ENCODE results near the gene RYR2.

The RYR2 gene

GRCh38 chr1:237634922-237635321 is 592.9 kb downstream of the RYR2 start:
- no peak overlapping the region for H3K9ac ChIP-seq (ENCODE audit: low read depth in 1 of 2, low read length in 2 of 2)
- no peaks in the 10 kb centered on the region for H3K27me3 ChIP-seq (ENCODE audit: control insufficient read depth in 1 of 2, insufficient read depth in 2 of 2, low read length in 2 of 2)
- no peaks in the 10 kb centered on the region for H3K4me1 ChIP-seq (ENCODE audit: control insufficient read depth in 1 of 2, insufficient read depth in 2 of 2, low read length in 2 of 2)
- no peak overlapping the region for H3K27ac ChIP-seq (ENCODE audit: low read depth, low read length)
- no peak overlapping the region for H3K4me3 ChIP-seq (ENCODE audit: low read depth in 1 of 2, low read length in 2 of 2)
- H3K36me3 ChIP-seq (ENCODE audit: control insufficient read depth in 1 of 2, insufficient read depth in 2 of 2, low read length in 2 of 2) = no peaks in the 10 kb centered on the region
- H3K9me3 ChIP-seq (ENCODE audit: control insufficient read depth in 1 of 2, low read length in 2 of 2) = no peaks in the 10 kb centered on the region

GRCh38 chr1:237638555-237638954 is 596.6 kb downstream of the RYR2 start:
- Histone ChIP-seq H3K9ac (ENCODE audit: low read depth in 1 of 2, low read length in 2 of 2) (no peak overlapping the region), H3K27ac (ENCODE audit: low read depth, low read length) (no peak overlapping the region), H3K9me3 (ENCODE audit: control insufficient read depth in 1 of 2, low read length in 2 of 2) (no peaks in the 10 kb centered on the region), H3K27me3 (ENCODE audit: control insufficient read depth in 1 of 2, insufficient read depth in 2 of 2, low read length in 2 of 2) (no peaks in the 10 kb centered on the region), H3K4me3 (ENCODE audit: low read depth in 1 of 2, low read length in 2 of 2) (no peak overlapping the region), H3K36me3 (ENCODE audit: control insufficient read depth in 1 of 2, insufficient read depth in 2 of 2, low read length in 2 of 2) (no peaks in the 10 kb centered on the region), H3K4me1 (ENCODE audit: control insufficient read depth in 1 of 2, insufficient read depth in 2 of 2, low read length in 2 of 2) (no peaks in the 10 kb centered on the region)

GRCh38 chr1:237640011-237640671 is 598.2 kb downstream of the RYR2 start:
- no peak overlapping the region for H3K4me3 ChIP-seq (ENCODE audit: low read depth in 1 of 2, low read length in 2 of 2)
- no peaks in the 10 kb centered on the region for H3K4me1 ChIP-seq (ENCODE audit: control insufficient read depth in 1 of 2, insufficient read depth in 2 of 2, low read length in 2 of 2)
- no peak overlapping the region for H3K9ac ChIP-seq (ENCODE audit: low read depth in 1 of 2, low read length in 2 of 2)
- H3K9me3 ChIP-seq (ENCODE audit: control insufficient read depth in 1 of 2, low read length in 2 of 2) = no peaks in the 10 kb centered on the region
- no peak overlapping the region for H3K27ac ChIP-seq (ENCODE audit: low read depth, low read length)
- no peaks in the 10 kb centered on the region for H3K36me3 ChIP-seq (ENCODE audit: control insufficient read depth in 1 of 2, insufficient read depth in 2 of 2, low read length in 2 of 2)
- H3K27me3 ChIP-seq (ENCODE audit: control insufficient read depth in 1 of 2, insufficient read depth in 2 of 2, low read length in 2 of 2) = no peaks in the 10 kb centered on the region

- Histone ChIP-seq H3K27me3 (ENCODE audit: control insufficient read depth in 1 of 2, insufficient read depth in 2 of 2, low read length in 2 of 2) (no peaks in the 10 kb centered on the region), H3K4me1 (ENCODE audit: control insufficient read depth in 1 of 2, insufficient read depth in 2 of 2, low read length in 2 of 2) (no peaks in the 10 kb centered on the region), H3K36me3 (ENCODE audit: control insufficient read depth in 1 of 2, insufficient read depth in 2 of 2, low read length in 2 of 2) (no peaks in the 10 kb centered on the region), H3K27ac (ENCODE audit: low read depth, low read length) (no peak overlapping the region), H3K4me3 (ENCODE audit: low read depth in 1 of 2, low read length in 2 of 2) (no peak overlapping the region), H3K9ac (ENCODE audit: low read depth in 1 of 2, low read length in 2 of 2) (no peak overlapping the region), H3K9me3 (ENCODE audit: control insufficient read depth in 1 of 2, low read length in 2 of 2) (no peaks in the 10 kb centered on the region)
Measured at GRCh38 chr1:237640966-237641365, 599.0 kb downstream of the RYR2 start.

GRCh38 chr1:237650809-237651208 is 608.8 kb downstream of the RYR2 start:
- H3K27me3 ChIP-seq (ENCODE audit: control insufficient read depth in 1 of 2, insufficient read depth in 2 of 2, low read length in 2 of 2) = no peaks in the 10 kb centered on the region
- H3K27ac ChIP-seq (ENCODE audit: low read depth, low read length) = no peak overlapping the region
- no peak overlapping the region for H3K4me3 ChIP-seq (ENCODE audit: low read depth in 1 of 2, low read length in 2 of 2)
- no peaks in the 10 kb centered on the region for H3K36me3 ChIP-seq (ENCODE audit: control insufficient read depth in 1 of 2, insufficient read depth in 2 of 2, low read length in 2 of 2)
- H3K9me3 ChIP-seq (ENCODE audit: control insufficient read depth in 1 of 2, low read length in 2 of 2) = no peaks in the 10 kb centered on the region
- H3K4me1 ChIP-seq (ENCODE audit: control insufficient read depth in 1 of 2, insufficient read depth in 2 of 2, low read length in 2 of 2) = no peaks in the 10 kb centered on the region
- H3K9ac ChIP-seq (ENCODE audit: low read depth in 1 of 2, low read length in 2 of 2) = no peak overlapping the region

GRCh38 chr1:237655778-237656177 is 613.8 kb downstream of the RYR2 start:
- H3K27ac ChIP-seq (ENCODE audit: low read depth, low read length) = no peak overlapping the region
- H3K36me3 ChIP-seq (ENCODE audit: control insufficient read depth in 1 of 2, insufficient read depth in 2 of 2, low read length in 2 of 2) = no peaks in the 10 kb centered on the region
- no peaks in the 10 kb centered on the region for H3K27me3 ChIP-seq (ENCODE audit: control insufficient read depth in 1 of 2, insufficient read depth in 2 of 2, low read length in 2 of 2)
- no peaks in the 10 kb centered on the region for H3K9me3 ChIP-seq (ENCODE audit: control insufficient read depth in 1 of 2, low read length in 2 of 2)
- H3K4me3 ChIP-seq (ENCODE audit: low read depth in 1 of 2, low read length in 2 of 2) = no peak overlapping the region
- H3K4me1 ChIP-seq (ENCODE audit: control insufficient read depth in 1 of 2, insufficient read depth in 2 of 2, low read length in 2 of 2) = no peaks in the 10 kb centered on the region
- H3K9ac ChIP-seq (ENCODE audit: low read depth in 1 of 2, low read length in 2 of 2) = no peak overlapping the region

GRCh38 chr1:237664348-237664747 is 622.4 kb downstream of the RYR2 start:
- Histone ChIP-seq H3K36me3 (ENCODE audit: control insufficient read depth in 1 of 2, insufficient read depth in 2 of 2, low read length in 2 of 2) (no peaks in the 10 kb centered on the region), H3K4me3 (ENCODE audit: low read depth in 1 of 2, low read length in 2 of 2) (no peak overlapping the region)

GRCh38 chr1:237670302-237670701 is 628.3 kb downstream of the RYR2 start:
- H3K4me3 ChIP-seq (ENCODE audit: low read depth in 1 of 2, low read length in 2 of 2) = no peak overlapping the region
- H3K36me3 ChIP-seq (ENCODE audit: control insufficient read depth in 1 of 2, insufficient read depth in 2 of 2, low read length in 2 of 2) = no peaks in the 10 kb centered on the region
- no peak overlapping the region for H3K27ac ChIP-seq (ENCODE audit: low read depth, low read length)
- H3K27me3 ChIP-seq (ENCODE audit: control insufficient read depth in 1 of 2, insufficient read depth in 2 of 2, low read length in 2 of 2) = no peaks in the 10 kb centered on the region
- peaks cover 0 to 3% of the 10 kb centered on the region in 2 donors for H3K4me1 ChIP-seq (ENCODE audit: control insufficient read depth in 1 of 2, insufficient read depth in 2 of 2, low read length in 2 of 2)
- no peak overlapping the region for H3K9ac ChIP-seq (ENCODE audit: low read depth in 1 of 2, low read length in 2 of 2)
- no peaks in the 10 kb centered on the region for H3K9me3 ChIP-seq (ENCODE audit: control insufficient read depth in 1 of 2, low read length in 2 of 2)

More at GRCh38 chr1:237664348-237664747, 622.4 kb downstream of the RYR2 start:
- Histone ChIP-seq H3K9ac (ENCODE audit: low read depth in 1 of 2, low read length in 2 of 2) (no peak overlapping the region), H3K9me3 (ENCODE audit: control insufficient read depth in 1 of 2, low read length in 2 of 2) (no peaks in the 10 kb centered on the region), H3K27me3 (ENCODE audit: control insufficient read depth in 1 of 2, insufficient read depth in 2 of 2, low read length in 2 of 2) (no peaks in the 10 kb centered on the region), H3K4me1 (ENCODE audit: control insufficient read depth in 1 of 2, insufficient read depth in 2 of 2, low read length in 2 of 2) (peaks cover 0 to 3% of the 10 kb centered on the region in 2 donors), H3K27ac (ENCODE audit: low read depth, low read length) (no peak overlapping the region)

GRCh38 chr1:237671262-237671661 is 629.3 kb downstream of the RYR2 start:
- no peak overlapping the region for H3K9ac ChIP-seq (ENCODE audit: low read depth in 1 of 2, low read length in 2 of 2)

GRCh38 chr1:237671935-237672334 is 630.0 kb downstream of the RYR2 start:
- Histone ChIP-seq H3K4me1 (ENCODE audit: control insufficient read depth in 1 of 2, insufficient read depth in 2 of 2, low read length in 2 of 2) (peaks cover 0 to 3% of the 10 kb centered on the region in 2 donors), H3K4me3 (ENCODE audit: low read depth in 1 of 2, low read length in 2 of 2) (no peak overlapping the region), H3K27ac (ENCODE audit: low read depth, low read length) (no peak overlapping the region), H3K9me3 (ENCODE audit: control insufficient read depth in 1 of 2, low read length in 2 of 2) (no peaks in the 10 kb centered on the region), H3K36me3 (ENCODE audit: control insufficient read depth in 1 of 2, insufficient read depth in 2 of 2, low read length in 2 of 2) (no peaks in the 10 kb centered on the region), H3K27me3 (ENCODE audit: control insufficient read depth in 1 of 2, insufficient read depth in 2 of 2, low read length in 2 of 2) (no peaks in the 10 kb centered on the region), H3K9ac (ENCODE audit: low read depth in 1 of 2, low read length in 2 of 2) (no peak overlapping the region)

More at GRCh38 chr1:237671262-237671661, 629.3 kb downstream of the RYR2 start:
- Histone ChIP-seq H3K9me3 (ENCODE audit: control insufficient read depth in 1 of 2, low read length in 2 of 2) (no peaks in the 10 kb centered on the region), H3K4me3 (ENCODE audit: low read depth in 1 of 2, low read length in 2 of 2) (no peak overlapping the region), H3K27ac (ENCODE audit: low read depth, low read length) (no peak overlapping the region), H3K27me3 (ENCODE audit: control insufficient read depth in 1 of 2, insufficient read depth in 2 of 2, low read length in 2 of 2) (no peaks in the 10 kb centered on the region), H3K4me1 (ENCODE audit: control insufficient read depth in 1 of 2, insufficient read depth in 2 of 2, low read length in 2 of 2) (peaks cover 0 to 3% of the 10 kb centered on the region in 2 donors), H3K36me3 (ENCODE audit: control insufficient read depth in 1 of 2, insufficient read depth in 2 of 2, low read length in 2 of 2) (no peaks in the 10 kb centered on the region)
